Measurements from ENCODE around the gene SRP19. TPM values are rescaled to one million over a fixed set of nuclear protein-coding genes. Genes with fewer than 3 reads are reported as not detected.

The SRP19 gene
- polyA plus RNA-seq, 1 donor: 71.0 TPM

DNA sequence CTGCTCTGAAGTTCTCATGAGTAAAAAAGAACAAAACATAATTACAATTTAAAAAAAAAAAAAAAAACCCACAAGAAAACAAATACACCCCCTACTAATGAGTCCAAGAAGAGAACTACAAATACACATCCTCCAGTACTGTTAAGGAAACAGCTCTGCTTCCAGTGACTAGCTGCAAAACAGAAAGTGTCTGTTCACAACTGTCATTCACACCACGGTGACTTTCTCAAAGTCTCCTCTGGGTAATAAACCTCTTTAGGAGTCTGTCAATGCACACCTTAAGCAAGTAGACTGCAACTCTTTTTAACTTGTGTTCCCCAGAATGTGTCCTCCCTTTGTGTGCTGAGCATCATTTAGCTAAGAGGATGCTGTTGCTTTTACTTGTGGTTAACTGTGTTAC lies 54.7 kb downstream of the SRP19 start:
- Histone ChIP-seq H3K9me3 (ENCODE audit: control insufficient read depth, low read depth, low read length) (no peaks in the 10 kb centered on the region), H3K27me3 (ENCODE audit: control insufficient read depth, insufficient read depth, low read length) (no peaks in the 10 kb centered on the region), H3K27ac (ENCODE audit: low read length) (no peak overlapping the region), H3K4me1 (ENCODE audit: control insufficient read depth, insufficient read depth, low read length) (no peaks in the 10 kb centered on the region), H3K36me3 (ENCODE audit: control insufficient read depth, insufficient read depth, low read length) (peaks cover 44% of the 10 kb centered on the region), H3K4me3 (ENCODE audit: low read length) (no peak overlapping the region)
- no peak for DNase-seq
- no CpG with 5 or more reads among the region's 1 CpG for WGBS (ENCODE audit: insufficient coverage, low lambda C conversion rate)

DNA sequence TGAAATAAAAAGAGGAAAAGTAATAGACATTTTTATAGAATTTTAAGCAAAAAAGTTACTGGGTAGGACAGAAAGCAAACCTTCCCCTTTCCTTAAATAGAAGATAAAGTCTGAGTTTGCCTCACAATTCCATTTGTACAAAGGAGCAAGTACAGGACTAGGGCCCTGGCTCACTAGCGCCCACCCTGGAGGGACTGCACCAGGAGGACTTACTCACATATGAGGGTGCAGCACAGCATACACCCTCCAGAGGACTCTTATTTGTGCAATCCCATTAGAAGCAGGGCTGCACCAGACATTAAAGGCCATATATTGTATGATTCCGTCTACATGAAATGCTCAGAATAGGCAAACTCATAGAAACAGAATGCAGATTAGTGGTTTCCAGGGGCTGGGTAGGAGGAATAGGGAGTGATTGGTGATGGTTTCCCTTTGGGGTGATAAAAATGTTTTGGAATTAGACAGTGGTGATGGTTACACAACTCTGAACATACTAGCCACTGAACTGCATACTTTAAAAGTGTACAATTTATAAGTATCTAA lies 56.4 kb downstream of the SRP19 start:
- WGBS (ENCODE audit: insufficient coverage, low lambda C conversion rate): no CpG with 5 or more reads among the region's 2 CpGs
- no peak overlapping the region for H3K4me3 ChIP-seq (ENCODE audit: low read length)
- DNase-seq: no peak
- no peaks in the 10 kb centered on the region for H3K27me3 ChIP-seq (ENCODE audit: control insufficient read depth, insufficient read depth, low read length)
- H3K4me1 ChIP-seq (ENCODE audit: control insufficient read depth, insufficient read depth, low read length): no peaks in the 10 kb centered on the region
- H3K36me3 ChIP-seq (ENCODE audit: control insufficient read depth, insufficient read depth, low read length): peaks cover 39% of the 10 kb centered on the region
- H3K27ac ChIP-seq (ENCODE audit: low read length): no peak overlapping the region
- no peaks in the 10 kb centered on the region for H3K9me3 ChIP-seq (ENCODE audit: control insufficient read depth, low read depth, low read length)

DNA sequence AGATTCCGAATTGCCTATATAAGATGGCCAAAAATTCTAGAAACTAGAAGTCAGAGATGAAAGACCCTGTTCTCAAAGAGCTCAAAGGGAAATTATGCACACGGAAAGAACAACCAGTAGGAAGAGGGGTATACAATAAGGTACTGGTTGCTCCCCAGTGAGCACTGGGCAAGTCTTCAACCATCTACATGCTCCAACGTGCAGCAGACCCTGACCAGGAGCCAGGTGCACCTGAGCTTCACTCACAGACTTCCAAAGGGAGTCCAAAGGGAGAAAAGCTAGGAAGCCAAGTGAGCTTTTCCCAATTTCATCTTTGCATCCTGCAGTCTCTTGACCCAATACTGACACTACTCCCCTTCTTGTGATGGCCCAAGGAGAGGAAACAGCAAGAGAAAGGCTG lies 57.0 kb downstream of the SRP19 start:
- peaks cover 39% of the 10 kb centered on the region for H3K36me3 ChIP-seq (ENCODE audit: control insufficient read depth, insufficient read depth, low read length)
- no peak overlapping the region for H3K4me3 ChIP-seq (ENCODE audit: low read length)
- no peaks in the 10 kb centered on the region for H3K27me3 ChIP-seq (ENCODE audit: control insufficient read depth, insufficient read depth, low read length)
- H3K4me1 ChIP-seq (ENCODE audit: control insufficient read depth, insufficient read depth, low read length): no peaks in the 10 kb centered on the region
- 100% methylated on average over 1 of the region's 3 CpGs for WGBS (ENCODE audit: insufficient coverage, low lambda C conversion rate)
- H3K9me3 ChIP-seq (ENCODE audit: control insufficient read depth, low read depth, low read length): no peaks in the 10 kb centered on the region
- no peak for DNase-seq
- no peak overlapping the region for H3K27ac ChIP-seq (ENCODE audit: low read length)

- DNase-seq: no peak
- H3K27me3 ChIP-seq (ENCODE audit: control insufficient read depth, insufficient read depth, low read length): no peaks in the 10 kb centered on the region
- no peak overlapping the region for H3K27ac ChIP-seq (ENCODE audit: low read length)
- peaks cover 38% of the 10 kb centered on the region for H3K36me3 ChIP-seq (ENCODE audit: control insufficient read depth, insufficient read depth, low read length)
- WGBS (ENCODE audit: insufficient coverage, low lambda C conversion rate): 71% methylated on average over 1 of the region's 1 CpG
- no peaks in the 10 kb centered on the region for H3K9me3 ChIP-seq (ENCODE audit: control insufficient read depth, low read depth, low read length)
- no peak overlapping the region for H3K4me3 ChIP-seq (ENCODE audit: low read length)
- H3K4me1 ChIP-seq (ENCODE audit: control insufficient read depth, insufficient read depth, low read length): no peaks in the 10 kb centered on the region
Measured at GRCh38 chr5:112918679-112919078, 57.6 kb downstream of the SRP19 start.

Other genes starting within 250 kb of the SRP19 start
- 33.7 TPM for gene APC, start 123.4 kb upstream of the SRP19 start, polyA plus RNA-seq
- gene REEP5, start 60.9 kb downstream of the SRP19 start, polyA plus RNA-seq: 73.6 TPM
- gene DCP2, start 115.5 kb downstream of the SRP19 start, polyA plus RNA-seq: 19.2 TPM